Cardiac fibroblast (primary cell): ENCODE results near the gene PGBD1.

Experiments used
- DNase-seq, 2 donors: peaks; one replicate each; pipeline versions ENCODE4 v3.0.0 to v3.0.0-alpha.2; 2010; ENCODE audit warnings: low read depth in 2 of 2
- H3K4me3 ChIP-seq, 2 donors: replicated peaks in 1 of 2; 1 replicate in 1 of 2; 2 replicates in 1 of 2; pipeline ENCODE4 v1.5.1; 2011; ENCODE audit warnings: low read depth in 2 of 2, low read length in 2 of 2, mild to moderate bottlenecking in 2 of 2, moderate library complexity in 1 of 2
- TF ChIP-seq, protein P1 (sequence below): IDR thresholded peaks from one replicate; pipeline ENCODE4 v1.5.1; 2011; ENCODE audit warnings: low read depth, mild to moderate bottlenecking, low read length, inconsistent platforms

Gene PGBD1

DNA sequence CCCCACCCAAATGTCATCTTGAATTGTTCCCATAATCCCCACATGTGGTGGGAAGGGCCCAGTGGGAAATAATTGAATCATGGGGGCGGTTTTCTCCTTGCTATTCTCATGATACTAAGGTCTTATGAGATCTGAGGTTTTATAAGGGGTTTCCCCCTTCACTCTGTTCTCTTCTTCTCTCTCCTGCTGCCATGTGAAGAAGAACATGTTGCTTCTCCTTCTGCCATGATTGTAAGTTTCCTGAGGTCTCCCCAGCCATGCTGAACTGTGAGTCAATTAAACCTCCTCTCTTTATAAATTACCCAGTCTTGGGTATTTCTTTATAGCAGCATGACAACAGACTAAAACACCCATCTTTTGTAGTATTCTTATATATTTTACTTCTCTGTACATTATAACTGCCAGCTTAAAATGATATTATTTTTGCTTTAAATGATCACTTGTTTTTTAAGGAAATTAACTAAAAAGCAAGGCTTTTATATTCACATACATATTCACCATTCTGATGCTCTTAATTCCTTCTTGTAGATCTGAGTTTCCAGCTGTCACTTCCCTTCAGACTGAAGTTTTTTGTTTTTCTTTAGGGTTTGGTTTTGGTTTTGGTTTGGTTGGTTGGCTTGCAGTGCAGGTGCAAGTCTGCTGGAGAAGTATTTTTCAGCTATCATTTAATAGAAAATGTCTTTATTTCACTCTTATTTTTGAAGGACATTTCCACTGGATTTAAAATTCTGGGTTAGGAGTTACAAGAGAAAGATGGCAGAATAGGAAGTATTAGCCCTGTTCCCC lies 59.1 kb downstream of the PGBD1 start:
- no peak overlapping the region for H3K4me3 ChIP-seq
- DNase-seq: no peak
- TF ChIP-seq, protein P1, sequence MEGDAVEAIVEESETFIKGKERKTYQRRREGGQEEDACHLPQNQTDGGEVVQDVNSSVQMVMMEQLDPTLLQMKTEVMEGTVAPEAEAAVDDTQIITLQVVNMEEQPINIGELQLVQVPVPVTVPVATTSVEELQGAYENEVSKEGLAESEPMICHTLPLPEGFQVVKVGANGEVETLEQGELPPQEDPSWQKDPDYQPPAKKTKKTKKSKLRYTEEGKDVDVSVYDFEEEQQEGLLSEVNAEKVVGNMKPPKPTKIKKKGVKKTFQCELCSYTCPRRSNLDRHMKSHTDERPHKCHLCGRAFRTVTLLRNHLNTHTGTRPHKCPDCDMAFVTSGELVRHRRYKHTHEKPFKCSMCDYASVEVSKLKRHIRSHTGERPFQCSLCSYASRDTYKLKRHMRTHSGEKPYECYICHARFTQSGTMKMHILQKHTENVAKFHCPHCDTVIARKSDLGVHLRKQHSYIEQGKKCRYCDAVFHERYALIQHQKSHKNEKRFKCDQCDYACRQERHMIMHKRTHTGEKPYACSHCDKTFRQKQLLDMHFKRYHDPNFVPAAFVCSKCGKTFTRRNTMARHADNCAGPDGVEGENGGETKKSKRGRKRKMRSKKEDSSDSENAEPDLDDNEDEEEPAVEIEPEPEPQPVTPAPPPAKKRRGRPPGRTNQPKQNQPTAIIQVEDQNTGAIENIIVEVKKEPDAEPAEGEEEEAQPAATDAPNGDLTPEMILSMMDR: no peak

DNA sequence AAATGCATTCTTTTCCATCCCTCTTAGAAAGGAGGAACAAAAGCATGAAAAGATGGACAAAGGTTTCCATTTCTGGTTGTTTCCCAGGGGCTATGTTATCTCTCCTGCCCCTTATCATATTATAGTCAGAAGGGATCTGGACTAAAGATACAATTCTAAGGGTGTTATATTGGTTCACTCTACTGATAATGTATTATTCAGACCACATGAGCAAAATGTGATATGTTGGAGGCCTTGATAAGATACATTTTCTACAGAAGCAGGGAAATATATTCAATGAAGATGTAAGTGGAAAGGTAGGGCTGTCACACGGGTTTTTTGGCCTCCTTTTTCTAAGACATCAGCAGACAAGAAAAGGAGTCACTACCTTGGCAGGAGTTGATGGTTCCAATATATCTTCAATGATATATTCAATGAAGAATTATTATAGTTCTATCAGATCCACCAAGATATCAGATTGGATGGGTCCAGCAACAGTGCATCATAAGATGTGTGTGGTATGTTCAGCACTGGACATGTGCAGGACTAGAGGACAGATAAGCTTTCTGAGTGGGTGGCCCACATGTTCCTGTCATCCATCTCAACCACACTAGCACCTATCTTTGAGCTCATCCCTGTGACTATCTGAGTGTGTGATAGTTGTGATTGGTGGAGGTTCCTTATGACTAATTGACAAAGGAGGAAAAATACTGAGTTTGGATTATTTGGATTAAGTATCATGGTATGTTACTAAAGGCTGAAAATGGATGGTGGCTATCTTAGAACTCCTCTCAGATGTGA lies 62.7 kb downstream of the PGBD1 start:
- TF ChIP-seq, protein P1: no peak
- no peak overlapping the region for H3K4me3 ChIP-seq
- DNase-seq: no peak

DNA sequence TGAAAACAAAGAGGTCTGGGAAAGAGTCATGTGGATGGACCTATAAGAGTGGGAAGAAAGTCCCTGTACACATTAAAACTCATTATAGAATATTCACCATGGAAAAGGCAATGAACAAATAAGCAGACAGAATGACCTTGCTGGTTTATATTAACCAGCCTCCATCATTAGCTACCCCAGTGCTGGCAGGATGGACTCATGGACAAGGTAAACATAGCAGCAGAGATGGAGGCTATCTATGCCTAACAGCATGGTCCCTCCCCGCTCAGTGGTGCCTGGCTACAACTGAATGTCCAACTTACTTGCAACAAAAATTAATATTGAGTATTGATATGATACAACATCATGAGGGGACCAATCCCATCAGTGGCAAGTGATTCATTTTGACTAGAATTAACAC lies 63.8 kb downstream of the PGBD1 start:
- no peak for DNase-seq
- TF ChIP-seq, protein P1: no peak
- H3K4me3 ChIP-seq: no peak overlapping the region

DNA sequence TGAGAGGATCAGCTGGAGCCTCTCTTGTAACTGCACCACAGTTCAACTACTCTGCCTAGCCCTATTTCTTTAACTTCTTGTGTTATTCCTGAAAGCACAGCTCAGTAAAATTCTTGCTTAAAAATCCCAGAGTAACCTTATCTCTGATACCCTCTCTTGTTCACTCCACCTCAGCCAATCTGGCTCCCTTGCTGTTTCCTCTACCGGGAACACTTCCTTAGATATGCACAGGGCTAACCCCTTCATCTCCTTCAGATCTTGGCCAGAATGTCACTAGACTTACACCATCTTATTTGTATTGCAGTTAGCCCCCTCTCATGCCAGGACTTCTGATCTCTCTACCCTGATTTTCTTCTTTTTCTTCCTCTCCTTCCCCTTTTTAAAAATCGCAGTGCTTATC lies 65.7 kb downstream of the PGBD1 start:
- DNase-seq: no peak
- TF ChIP-seq, protein P1: no peak
- no peak overlapping the region for H3K4me3 ChIP-seq

DNA sequence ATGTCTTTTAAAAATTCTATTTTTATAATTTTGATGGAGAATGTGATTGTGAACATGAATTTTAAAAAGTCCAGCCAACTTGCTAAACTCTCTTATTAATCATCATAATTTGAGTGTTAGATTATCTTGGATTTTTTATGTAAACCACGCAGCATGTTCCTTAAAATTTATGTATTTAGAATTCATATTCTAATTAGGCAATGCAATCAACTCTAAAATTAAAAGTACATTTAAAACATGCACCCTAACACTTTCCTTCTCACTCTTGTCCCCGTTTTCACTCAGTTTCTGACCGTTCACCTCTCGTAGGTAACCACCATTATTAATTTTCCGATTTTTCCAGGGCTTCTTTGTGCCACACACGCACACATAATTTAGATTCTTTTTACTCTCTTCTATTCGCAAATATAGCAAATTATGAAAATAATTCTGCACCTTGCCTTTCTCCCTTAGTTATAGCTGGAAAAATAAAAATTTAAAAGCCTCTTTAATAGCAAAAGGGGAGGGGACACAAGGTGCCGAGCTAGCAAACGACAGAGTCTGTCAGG lies 68.0 kb downstream of the PGBD1 start:
- DNase-seq: no peak
- TF ChIP-seq, protein P1: no peak
- peak overlapping the region; percentile 75 to 76 for H3K4me3 ChIP-seq

DNA sequence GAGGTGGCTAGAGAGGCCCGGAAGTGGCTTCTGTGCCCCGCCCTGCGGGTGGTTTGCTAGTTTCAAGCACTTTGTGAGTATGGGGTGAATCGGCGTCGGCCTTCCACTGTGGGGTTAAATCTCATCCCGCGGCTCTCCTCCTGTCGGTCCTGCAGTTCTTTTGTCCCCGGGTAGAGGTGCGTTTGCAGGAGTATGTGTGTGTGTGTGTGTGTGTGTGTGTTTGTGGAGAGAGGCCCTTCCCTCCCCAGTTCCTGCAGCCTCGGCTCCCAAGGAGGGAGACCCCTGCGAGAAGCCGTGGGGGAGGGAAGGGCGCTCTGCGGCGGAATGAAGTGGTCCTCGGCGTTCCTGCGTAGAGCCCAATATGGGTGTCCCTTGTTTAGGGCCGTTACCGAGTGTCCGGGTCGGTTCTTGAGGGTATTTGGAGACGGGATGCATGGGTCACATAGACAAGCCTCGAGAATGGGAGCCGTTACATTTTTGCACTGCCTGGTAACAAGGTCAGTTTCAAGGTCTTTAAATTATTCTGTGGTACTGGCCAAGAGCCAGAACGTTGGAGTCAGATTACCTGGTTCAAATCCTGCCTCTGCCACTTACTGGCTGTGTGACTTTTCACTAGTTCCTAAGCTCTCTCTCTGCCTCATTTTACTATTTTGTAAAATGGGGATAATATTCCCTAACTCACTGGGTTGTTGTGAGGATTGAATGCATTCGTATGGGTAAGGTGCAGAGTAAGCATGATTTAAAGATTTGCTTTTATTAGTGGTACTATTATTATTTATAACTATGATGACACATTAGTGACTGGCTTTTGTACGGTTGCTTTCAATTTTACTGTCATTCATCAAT lies 68.7 kb downstream of the PGBD1 start, which contains the start of gene ZKSCAN3:
TSS of gene ZKSCAN3 (plus strand) at position 56 of the 846 bp plus-strand sequence. CDS start 9,640 bp downstream, outside the sequence.
- DNase-seq: peak; percentile 78 to 79

More for the DNA sequence above, 68.7 kb downstream of the PGBD1 start, which contains the start of gene ZKSCAN3:
- TF ChIP-seq, protein P1: no peak
- H3K4me3 ChIP-seq: peak within 1 kb of the TSS; percentile 75 to 76
